Uterus (tissue), 4 donors: ENCODE results near the gene FAM222B. TPM values are rescaled to one million over a fixed set of nuclear protein-coding genes. Genes with fewer than 3 reads are reported as not detected.

Source experiments
- DNase-seq, 2 donors: peaks; one replicate each; pipeline ENCODE4 v3.0.0-alpha.2; 2019 to 2020
- H3K27ac ChIP-seq, 2 donors: fragments of 200-600 bp; sonication (generic); 1 replicate in 1 of 2; 2 replicates in 1 of 2; pipeline ENCODE4 v1.5.1; 2016 to 2018
- H3K27me3 ChIP-seq, 2 donors: fragments of 200-600 bp; sonication (generic); one replicate each; pipeline ENCODE4 v1.5.1; 2018 to 2019; ENCODE audit warnings: control low read depth in 1 of 2
- H3K36me3 ChIP-seq, 2 donors: fragments of 200-600 bp; sonication (generic); one replicate each; pipeline ENCODE4 v1.5.1; 2019; ENCODE audit warnings: control low read depth in 1 of 2
- H3K4me1 ChIP-seq, 2 donors: fragments of 200-600 bp; sonication (generic); one replicate each; pipeline ENCODE4 v1.5.1; 2018 to 2019; ENCODE audit warnings: control low read depth in 1 of 2
- H3K4me3 ChIP-seq, 2 donors: fragments of 200-600 bp; sonication (generic); 1 replicate in 1 of 2; 2 replicates in 1 of 2; pipeline ENCODE4 v1.5.1; 2018 to 2019; ENCODE audit warnings: mild to moderate bottlenecking in 1 of 2
- H3K9me3 ChIP-seq, 2 donors: fragments of 200-600 bp; sonication (generic); one replicate each; pipeline ENCODE4 v1.5.1; 2019; ENCODE audit warnings: control low read depth in 1 of 2
- CTCF ChIP-seq, 4 experiments: fragments of 200-600 bp in 2 of 4; fragments of 450-650 bp in 2 of 4; sonication (generic) in 2 of 4; IDR thresholded peaks; one replicate each; pipeline ENCODE4 v1.5.1; 2016 to 2019; ENCODE audit warnings: antibody characterized with exemption in 4 of 4, mild to moderate bottlenecking in 2 of 4, moderate library complexity in 1 of 4
- POLR2A ChIP-seq, 2 donors: fragments of 450-650 bp; IDR thresholded peaks; one replicate each; pipeline ENCODE4 v1.6.1; 2016; ENCODE audit warnings: antibody characterized with exemption in 2 of 2, mild to moderate bottlenecking in 1 of 2, moderate library complexity in 1 of 2
- intact Hi-C: fragments of 100-400 bp; cut with DNase I; formaldehyde crosslinking; loops from one replicate; pipeline ENCODE4 v1.15.1; 2023; ENCODE audit warnings: low total_unique reads
- total RNA-seq, 4 donors: library from RNA; depleted of rRNA in 3 of 4; stranded (reverse); fragments of >200 nt in 3 of 4; gene quantifications; one replicate each; pipeline versions ENCODE4 v1.1.0 to v1.2.4, GENCODE V29; 2014 to 2023
- donor health status: DM: yes; HTN: yes; CAD: no.

FAM222B gene
- total RNA-seq, 4 donors from 2014 or later: 2.4 to 24.3 (median 4.2) TPM

- Histone ChIP-seq H3K4me3 (no peak overlapping the region), H3K4me1 (no peaks in the 10 kb centered on the region), H3K36me3 (no peaks in the 10 kb centered on the region), H3K9me3 (no peaks in the 10 kb centered on the region), H3K27ac (no peak overlapping the region), H3K27me3 (no peaks in the 10 kb centered on the region)
- TF ChIP-seq CTCF (IDR thresholded peaks at IDR 0.05): no peak
- TF ChIP-seq POLR2A (IDR thresholded peaks at IDR 0.05): no peak
- DNase-seq: no peak
- intact Hi-C loops: no loop called here
Measured at GRCh38 chr17:28871056-28871579, 28.5 kb upstream of the FAM222B start.

GRCh38 chr17:28867276-28867675 is 24.7 kb upstream of the FAM222B start:
- no peak for TF ChIP-seq POLR2A (IDR thresholded peaks at IDR 0.05)
- TF ChIP-seq CTCF (IDR thresholded peaks at IDR 0.05): no peak
- no peaks in the 10 kb centered on the region for H3K9me3 ChIP-seq
- H3K27ac ChIP-seq: no peak overlapping the region
- H3K36me3 ChIP-seq: no peaks in the 10 kb centered on the region
- no peaks in the 10 kb centered on the region for H3K4me1 ChIP-seq
- intact Hi-C loops: no loop called here
- no peak overlapping the region for H3K4me3 ChIP-seq
- DNase-seq: no peak
- H3K27me3 ChIP-seq: no peaks in the 10 kb centered on the region

- intact Hi-C loops: no loop called here
Measured at GRCh38 chr17:28865946-28866752, 23.6 kb upstream of the FAM222B start.

GRCh38 chr17:28864991-28865849 is 22.6 kb upstream of the FAM222B start:
- H3K9me3 ChIP-seq: no peaks in the 10 kb centered on the region
- H3K27ac ChIP-seq: no peak overlapping the region
- H3K4me3 ChIP-seq: no peak overlapping the region
- no peak for DNase-seq
- H3K27me3 ChIP-seq: no peaks in the 10 kb centered on the region
- no peaks in the 10 kb centered on the region for H3K4me1 ChIP-seq
- intact Hi-C loops: no loop called here
- TF ChIP-seq CTCF (IDR thresholded peaks at IDR 0.05) (no peak), POLR2A (IDR thresholded peaks at IDR 0.05) (no peak)
- H3K36me3 ChIP-seq: no peaks in the 10 kb centered on the region

More at GRCh38 chr17:28865946-28866752, 23.6 kb upstream of the FAM222B start:
- TF ChIP-seq POLR2A (IDR thresholded peaks at IDR 0.05): no peak
- no peak for TF ChIP-seq CTCF (IDR thresholded peaks at IDR 0.05)
- H3K36me3 ChIP-seq: no peaks in the 10 kb centered on the region
- no peak overlapping the region for H3K27ac ChIP-seq
- H3K4me3 ChIP-seq: no peak overlapping the region
- H3K4me1 ChIP-seq: no peaks in the 10 kb centered on the region
- H3K9me3 ChIP-seq: no peaks in the 10 kb centered on the region
- H3K27me3 ChIP-seq: no peaks in the 10 kb centered on the region
- DNase-seq: no peak

- Histone ChIP-seq H3K27me3 (no peaks in the 10 kb centered on the region), H3K4me3 (no peak overlapping the region), H3K9me3 (no peaks in the 10 kb centered on the region), H3K27ac (no peak overlapping the region), H3K4me1 (no peaks in the 10 kb centered on the region), H3K36me3 (no peaks in the 10 kb centered on the region)
- intact Hi-C loops: no loop called here
- DNase-seq: no peak
- TF ChIP-seq CTCF (IDR thresholded peaks at IDR 0.05) (no peak), POLR2A (IDR thresholded peaks at IDR 0.05) (no peak)
Measured at GRCh38 chr17:28863953-28864352, 21.4 kb upstream of the FAM222B start.
